Endothelial cell of umbilical vein (primary cell): Measurements from ENCODE around the gene SPACA6.

ENCODE experiments used
- CTCF ChIP-seq, 2 donors: IDR thresholded peaks; 1 replicate in 1 of 2; 2 replicates in 1 of 2; pipeline ENCODE4 v1.5.1; 2011; ENCODE audit warnings: low read length in 2 of 2, mild to moderate bottlenecking in 2 of 2, moderate library complexity in 2 of 2, control low read depth in 1 of 2, inconsistent platforms in 1 of 2, low read depth in 1 of 2; ENCODE audit not compliant: insufficient read depth in 1 of 2; ENCODE audit errors: extremely low read depth in 1 of 2
- FOS ChIP-seq: IDR thresholded peaks from 2 replicates; pipeline ENCODE4 v1.6.1; 2011; ENCODE audit warnings: mild to moderate bottlenecking, low read length, moderate library complexity, borderline replicate concordance; ENCODE audit not compliant: insufficient read depth
- POLR2AphosphoS5 ChIP-seq: IDR thresholded peaks from 2 replicates; pipeline ENCODE4 v1.6.1; 2012; ENCODE audit warnings: low read depth, mild to moderate bottlenecking, control low read depth, low read length, moderate library complexity; ENCODE audit not compliant: insufficient read depth

- no peak for TF ChIP-seq POLR2AphosphoS5
- TF ChIP-seq CTCF (IDR thresholded peaks at IDR 0.05; ENCODE audit: extremely low read depth in 1 of 2, insufficient read depth in 1 of 2, low read depth in 1 of 2, low read length in 2 of 2), result no peak
- TF ChIP-seq FOS, result no peak
Measured at GRCh38 chr19:51721905-51722304, 28.8 kb downstream of the SPACA6 start.
